ENCODE data around the gene CCT2.
A peak's percentile ranks its signal among the peaks of the same experiment; 100 is the strongest.
"Not testable (repeated sequence)": the region's sequence is repeated elsewhere in the genome, so short reads cannot be mapped to it uniquely, and the experiment has no call there.

The CCT2 gene

GRCh38 chr12:69588527-69588926 lies 3.3 kb downstream of the CCT2 start:
- no peak for DNase-seq (ENCODE audit: low read depth in 2 of 2)

- DNase-seq (ENCODE audit: low read depth in 2 of 2), result no peak
Measured at GRCh38 chr12:69589082-69589481, 3.8 kb downstream of the CCT2 start.

GRCh38 chr12:69595689-69596088 lies 10.4 kb downstream of the CCT2 start:
- no peak for DNase-seq (ENCODE audit: low read depth in 2 of 2)

- no peak for DNase-seq (ENCODE audit: low read depth in 2 of 2)
Measured at GRCh38 chr12:69598174-69598753, 13.0 kb downstream of the CCT2 start.

- DNase-seq (ENCODE audit: low read depth in 2 of 2), result no peak
Measured at GRCh38 chr12:69600804-69601203, 15.5 kb downstream of the CCT2 start.

GRCh38 chr12:69601962-69602685 lies 16.9 kb downstream of the CCT2 start:
- DNase-seq (ENCODE audit: low read depth in 2 of 2), result no peak

DNA sequence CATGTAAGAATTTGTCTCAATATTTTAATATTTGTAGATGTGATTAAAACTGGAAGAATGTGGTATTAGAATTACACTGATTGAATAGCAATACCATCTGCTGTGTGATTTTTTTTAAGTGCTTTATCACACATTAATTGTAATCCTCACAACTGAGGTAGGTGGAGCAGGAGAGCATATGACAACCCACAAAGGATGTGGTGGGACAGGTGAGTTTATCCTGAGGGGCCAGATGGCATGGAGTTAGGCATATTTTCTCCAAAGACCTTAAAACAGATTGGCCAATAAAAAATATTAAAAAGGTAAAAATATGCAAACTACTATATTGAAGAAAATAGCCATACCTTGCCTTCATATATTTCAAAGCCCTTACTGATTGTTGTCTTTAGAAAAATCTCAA lies 17.7 kb downstream of the CCT2 start:
- no peak for DNase-seq (ENCODE audit: low read depth in 2 of 2)

- DNase-seq (ENCODE audit: low read depth in 2 of 2), result not testable (repeated sequence)
Measured at GRCh38 chr12:69603556-69603955, 18.3 kb downstream of the CCT2 start.

GRCh38 chr12:69604275-69604674 lies 19.0 kb downstream of the CCT2 start:
- not testable (repeated sequence) for DNase-seq (ENCODE audit: low read depth in 2 of 2)

DNA sequence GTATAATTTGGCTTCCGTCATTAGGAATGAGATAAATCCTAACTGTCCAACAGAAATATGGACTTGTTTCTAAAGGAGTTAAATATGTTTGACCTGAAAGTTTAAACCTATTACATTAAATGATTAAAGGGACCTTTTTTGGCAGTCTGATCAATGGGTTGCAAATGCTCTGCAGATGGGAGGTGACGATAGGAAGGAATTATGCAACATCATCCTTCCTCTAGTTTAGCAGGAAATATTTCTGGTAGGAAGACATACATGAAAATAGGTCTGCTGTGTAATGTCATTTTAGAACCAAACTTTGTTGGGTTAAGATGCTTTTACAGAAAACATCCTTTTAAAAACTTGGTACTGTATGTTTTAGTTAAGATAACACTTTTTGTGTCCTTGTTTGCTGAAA lies 22.9 kb downstream of the CCT2 start:
- DNase-seq (ENCODE audit: low read depth in 2 of 2), result no peak

DNA sequence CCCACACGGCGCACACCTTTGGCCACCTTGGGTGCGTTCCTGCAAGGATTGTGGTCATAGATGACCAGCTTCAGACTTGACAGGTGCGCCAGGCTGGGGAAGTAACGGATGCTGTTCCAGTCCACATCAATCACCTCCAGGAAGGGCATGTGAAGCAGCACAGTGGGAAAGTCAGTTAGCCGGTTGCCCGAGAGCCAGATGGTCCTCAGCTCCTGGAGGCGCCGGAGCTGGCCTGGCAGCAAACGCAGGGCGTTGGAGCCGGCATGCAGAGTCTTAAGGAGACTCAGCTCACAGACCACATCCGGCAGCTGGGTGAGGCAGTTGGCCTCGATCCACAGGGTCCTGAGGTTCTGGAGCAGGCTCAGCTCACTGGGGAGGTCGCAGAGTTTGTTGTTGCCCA lies 24.9 kb downstream of the CCT2 start:
- DNase-seq (ENCODE audit: low read depth in 2 of 2), result no peak

- no peak for DNase-seq (ENCODE audit: low read depth in 2 of 2)
Measured at GRCh38 chr12:69610729-69611128, 25.5 kb downstream of the CCT2 start, which contains the start of gene LRRC10. Gene LRRC10 (minus strand): TSS chr12:69610907. CDS start chr12:69610838, 69 bp downstream.

DNA sequence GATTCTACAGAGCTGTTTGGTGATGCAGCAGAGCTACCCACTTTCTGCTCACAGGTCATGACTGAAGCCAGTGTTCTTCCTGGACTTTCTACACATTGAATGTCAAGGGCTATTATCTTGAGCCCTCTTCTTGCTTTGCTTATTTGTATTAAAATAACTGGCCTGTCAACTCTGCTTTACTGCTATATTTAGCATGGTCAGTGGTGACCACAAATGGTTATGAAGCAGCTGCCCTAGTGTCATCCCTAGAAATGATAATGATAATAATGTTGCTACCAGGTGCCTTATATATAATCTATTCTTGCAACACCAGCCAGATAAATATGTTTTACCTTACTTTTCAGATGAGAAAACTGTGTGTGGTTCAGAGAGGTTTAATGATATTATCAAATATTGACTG lies 28.1 kb downstream of the CCT2 start:
- DNase-seq (ENCODE audit: low read depth in 2 of 2), result no peak

DNA sequence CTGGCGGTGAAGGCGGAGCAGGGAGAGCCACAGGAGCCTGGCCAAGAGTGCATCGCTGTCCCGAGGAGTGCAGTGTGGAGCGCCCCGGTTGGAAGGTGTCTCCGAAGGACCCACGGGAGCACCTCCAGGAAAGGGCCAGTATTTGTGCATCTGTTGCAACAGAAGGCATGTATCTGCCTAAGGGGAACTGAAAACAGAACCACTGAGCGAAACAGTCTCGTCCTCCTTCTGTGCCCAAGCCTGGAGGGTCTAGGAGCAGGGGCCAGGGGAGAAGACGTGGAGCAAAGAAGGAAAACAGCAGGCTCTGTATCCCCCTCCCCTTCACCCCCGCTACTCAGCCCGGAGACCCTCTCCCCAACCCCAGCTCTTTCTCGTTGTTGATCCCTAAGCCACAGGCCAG lies 30.8 kb downstream of the CCT2 start:
- no peak for DNase-seq (ENCODE audit: low read depth in 2 of 2)

DNA sequence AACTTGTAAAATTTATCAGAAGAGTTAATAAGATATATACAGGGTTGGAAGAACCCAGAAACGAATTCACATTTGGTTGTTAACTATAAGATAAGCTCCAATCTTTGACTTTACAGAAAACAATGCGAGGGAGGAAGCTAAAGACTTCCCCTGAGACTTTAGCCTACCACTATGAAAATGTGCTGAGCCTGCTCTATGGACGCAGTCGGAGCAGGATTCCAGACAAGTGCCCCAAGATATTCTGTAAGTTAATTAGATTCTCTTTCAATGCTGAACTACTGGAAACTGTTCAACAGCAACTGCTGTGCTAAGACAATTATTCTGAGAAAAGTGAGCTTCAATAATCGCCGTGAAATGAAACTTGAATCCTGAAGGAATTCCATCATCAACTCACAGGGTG lies 33.8 kb downstream of the CCT2 start:
- no peak for DNase-seq (ENCODE audit: low read depth in 2 of 2)

DNA sequence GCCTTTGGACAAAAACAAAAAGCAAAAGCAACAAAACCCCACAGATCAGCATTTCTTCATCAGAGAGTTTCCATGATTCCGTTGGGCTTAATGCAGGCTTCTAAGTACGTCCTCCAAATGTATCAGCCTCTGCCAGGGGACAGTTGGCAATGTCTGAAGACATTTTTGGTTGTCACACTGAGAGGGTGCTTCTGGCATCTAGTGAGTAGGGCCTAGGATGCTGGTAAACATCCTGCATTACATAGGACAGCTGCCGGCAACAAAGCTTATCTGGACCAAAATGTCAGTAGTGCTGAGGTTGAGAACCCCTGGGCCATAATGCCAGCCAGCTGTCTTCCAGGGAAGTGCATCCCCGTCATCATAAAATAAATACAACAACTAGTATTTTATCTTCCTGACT lies 34.8 kb downstream of the CCT2 start:
- DNase-seq (ENCODE audit: low read depth in 2 of 2), result no peak

DNA sequence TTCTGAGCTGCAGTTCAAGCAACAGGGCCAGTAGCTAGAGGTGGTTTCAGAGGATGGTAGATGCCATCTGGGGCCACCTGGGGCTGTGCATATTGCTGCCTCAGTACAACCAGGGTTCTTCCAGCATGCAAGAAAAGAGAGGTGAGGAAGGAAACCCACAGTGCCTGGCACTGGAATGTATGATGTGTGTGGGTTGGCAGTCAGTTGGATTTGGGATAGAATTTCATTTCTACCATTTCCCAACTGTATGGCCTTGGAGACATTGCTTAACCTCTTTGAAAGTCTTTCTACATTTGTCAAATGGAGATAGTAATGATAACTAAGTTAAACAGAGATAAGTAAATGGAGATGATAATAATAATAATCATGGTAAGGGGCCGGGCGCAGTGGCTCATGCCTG lies 35.7 kb downstream of the CCT2 start:
- no peak for DNase-seq (ENCODE audit: low read depth in 2 of 2)

- DNase-seq (ENCODE audit: low read depth in 2 of 2), result no peak
Measured at GRCh38 chr12:69621551-69621950, 36.3 kb downstream of the CCT2 start.

DNA sequence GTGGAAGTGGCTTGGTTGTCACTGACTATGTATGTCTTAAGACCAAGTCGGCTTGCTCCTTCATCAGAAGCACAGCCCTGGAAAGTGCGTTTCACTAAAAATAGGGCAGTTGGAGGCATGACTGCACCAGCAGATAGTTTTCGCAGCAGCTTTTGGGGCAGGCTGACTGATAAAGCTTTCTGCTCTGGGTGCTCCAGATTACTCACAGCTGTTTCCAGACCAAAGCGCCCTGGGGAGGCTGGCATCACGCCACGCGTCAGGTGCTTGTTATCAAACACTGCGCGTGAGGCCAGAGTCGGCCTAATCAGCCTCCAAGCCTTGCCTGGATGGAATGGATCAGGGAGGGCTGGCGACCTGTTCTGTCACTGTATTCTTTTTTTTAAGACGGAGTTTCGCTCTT lies 38.7 kb downstream of the CCT2 start:
- no peak for DNase-seq (ENCODE audit: low read depth in 2 of 2)

DNA sequence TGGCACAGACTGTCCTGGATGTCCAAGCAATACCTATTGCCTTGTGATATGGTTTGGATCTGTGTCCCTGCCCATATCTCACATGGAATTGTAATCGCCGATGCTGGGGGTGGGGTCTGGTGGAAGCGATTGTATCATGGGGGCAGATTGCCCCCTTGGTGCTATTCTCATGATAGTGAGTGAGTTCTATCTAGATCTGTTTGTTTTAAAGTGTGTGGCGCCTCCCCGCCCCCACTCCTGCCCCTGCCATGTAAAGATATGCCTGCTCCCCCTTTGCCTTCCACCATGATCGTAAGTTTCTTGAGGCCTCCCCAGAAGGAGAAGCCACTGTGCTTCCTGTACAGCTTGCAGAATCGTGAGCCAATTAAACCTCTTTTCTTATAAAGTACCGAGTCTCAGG lies 42.2 kb downstream of the CCT2 start:
- no peak for DNase-seq (ENCODE audit: low read depth in 2 of 2)

DNA sequence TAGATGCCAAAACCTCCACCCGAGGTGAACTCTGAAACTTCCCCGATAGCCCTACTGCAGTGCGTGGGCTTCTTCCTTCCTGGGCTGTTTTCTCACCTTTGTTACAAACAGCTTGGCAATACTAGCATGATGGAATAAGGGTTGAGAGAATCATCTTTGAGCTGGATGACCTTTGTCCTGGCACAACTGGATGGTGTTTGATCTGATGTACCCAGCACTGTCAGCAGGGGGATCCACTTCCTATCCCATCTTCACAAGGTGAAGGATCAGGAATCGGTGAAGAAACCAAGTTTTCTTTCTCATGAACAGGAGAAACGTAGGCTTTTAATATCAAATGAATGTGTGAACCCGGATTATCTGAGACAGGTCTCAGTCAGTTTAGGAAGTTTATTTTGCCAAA lies 44.9 kb downstream of the CCT2 start:
- no peak for DNase-seq (ENCODE audit: low read depth in 2 of 2)

GRCh38 chr12:69633061-69633460 lies 47.8 kb downstream of the CCT2 start:
- no peak for DNase-seq (ENCODE audit: low read depth in 2 of 2)

- peak; percentile 10 to 20 for DNase-seq (ENCODE audit: low read depth in 2 of 2)
Measured at GRCh38 chr12:69639400-69640016, 54.2 kb downstream of the CCT2 start.
